Raji (cell line): Measurements from ENCODE around the gene H2AZ1.
A peak's percentile ranks its signal among the peaks of the same experiment; 100 is the strongest.

Experiments used
- POLR2A ChIP-seq: IDR thresholded peaks from 2 replicates; pipeline ENCODE4 v1.6.1; 2011; ENCODE audit warnings: low read depth, low read length, control low read depth; ENCODE audit not compliant: insufficient read depth

Gene H2AZ1

DNA sequence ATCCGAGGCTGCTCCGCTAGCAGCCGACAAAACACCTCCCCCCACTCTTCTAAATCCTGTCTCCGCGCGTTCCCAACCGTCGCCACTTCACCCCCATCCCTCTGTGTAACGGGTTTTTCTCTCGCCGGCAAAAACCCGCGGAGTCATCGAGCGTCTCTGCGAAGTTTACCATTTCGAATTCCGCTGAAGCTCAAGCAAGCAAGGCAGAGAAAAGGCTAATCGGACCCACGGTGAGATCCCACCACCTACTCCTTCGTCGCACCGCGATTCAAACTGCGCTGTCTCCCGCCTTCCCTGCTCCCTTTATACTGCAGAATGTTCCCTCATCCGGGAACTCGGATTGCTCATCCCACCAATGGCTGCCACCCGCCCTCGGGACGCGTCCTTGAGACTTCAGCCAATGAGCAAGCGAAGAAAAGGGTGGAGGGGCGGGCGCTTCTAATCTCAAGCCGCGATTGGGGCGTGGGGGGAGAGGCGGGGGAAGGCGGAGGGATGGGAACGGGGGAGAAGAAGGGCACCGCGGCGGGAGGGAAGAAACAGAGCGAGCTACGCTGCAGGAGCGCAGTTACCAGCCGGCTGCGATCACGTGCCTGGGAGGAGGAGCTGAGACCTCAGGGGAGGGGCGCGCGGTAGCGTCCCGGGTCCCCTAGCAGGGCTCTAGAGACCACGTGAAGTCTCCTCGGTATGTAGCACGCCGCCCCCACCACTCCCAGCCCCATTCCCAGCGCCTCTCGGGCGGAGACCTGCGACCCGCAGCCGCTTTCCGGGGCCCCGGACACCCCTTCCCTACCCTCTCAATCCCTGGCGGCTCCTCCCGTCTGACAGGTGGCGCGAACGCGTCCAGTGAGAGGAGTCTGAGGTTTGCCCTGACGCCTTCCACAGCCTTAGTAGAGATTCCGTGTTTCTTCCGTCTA is at the start of gene H2AZ1:
TSS of gene H2AZ1 (minus strand) at position 277 of the 914 bp plus-strand sequence. CDS start at position 172, 105 bp downstream.
- peak; percentile 100 for TF ChIP-seq POLR2A

- no peak for TF ChIP-seq POLR2A
Measured at GRCh38 chr4:99998062-99998867, 48.2 kb upstream of the H2AZ1 start.

DNA sequence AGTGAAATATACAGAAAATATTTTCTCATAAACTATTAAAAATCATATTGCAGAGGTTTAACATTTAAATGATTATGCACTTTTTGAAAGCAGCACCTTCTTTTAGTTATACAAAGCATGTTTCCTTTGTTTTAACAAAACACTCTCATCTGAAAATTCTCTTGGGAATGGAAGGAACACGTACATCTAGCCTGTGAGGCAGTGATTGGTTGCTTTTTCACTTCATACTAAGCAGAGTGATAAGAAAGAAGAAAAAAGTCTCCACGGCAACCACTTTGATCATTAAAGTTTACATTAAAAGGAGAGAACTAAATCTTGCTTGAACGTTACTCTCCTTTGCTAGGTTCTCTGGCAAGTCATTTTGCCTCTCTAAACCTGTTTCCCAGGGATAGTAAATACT is 41.7 kb upstream of the H2AZ1 start:
- TF ChIP-seq POLR2A = no peak

- TF ChIP-seq POLR2A = no peak
Measured at GRCh38 chr4:99987681-99988080, 37.6 kb upstream of the H2AZ1 start.

GRCh38 chr4:99986792-99987191 is 36.7 kb upstream of the H2AZ1 start:
- TF ChIP-seq POLR2A = no peak

DNA sequence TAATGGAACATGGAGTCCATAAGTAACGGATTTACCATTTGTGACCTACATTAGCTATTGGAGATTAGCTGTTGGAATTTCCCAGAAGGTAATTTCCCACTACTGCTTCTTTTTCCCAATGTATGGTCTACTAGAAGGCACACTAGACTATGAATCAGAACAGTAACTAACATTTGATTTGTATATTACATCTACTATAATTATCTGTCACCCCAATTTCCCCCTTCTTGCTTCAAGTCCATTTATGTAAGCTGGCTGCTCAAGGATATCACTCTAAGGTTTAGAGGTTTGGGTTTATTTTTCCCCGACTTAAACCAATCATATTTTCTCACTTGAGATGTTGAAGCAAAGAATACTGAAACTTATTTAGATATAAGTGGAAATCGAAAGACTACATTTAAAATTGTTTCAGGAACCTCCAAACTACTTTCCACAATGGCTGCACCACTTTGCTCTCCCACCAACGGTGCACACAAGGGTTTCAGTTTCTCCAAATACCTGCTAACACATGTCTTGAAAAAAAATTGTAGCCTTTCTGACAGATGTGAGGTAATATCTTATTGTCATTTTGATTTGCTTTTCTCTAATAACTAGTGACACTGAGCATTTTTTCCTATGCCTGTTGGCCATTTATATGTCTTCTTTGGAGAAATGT is 33.3 kb upstream of the H2AZ1 start:
- no peak for TF ChIP-seq POLR2A

DNA sequence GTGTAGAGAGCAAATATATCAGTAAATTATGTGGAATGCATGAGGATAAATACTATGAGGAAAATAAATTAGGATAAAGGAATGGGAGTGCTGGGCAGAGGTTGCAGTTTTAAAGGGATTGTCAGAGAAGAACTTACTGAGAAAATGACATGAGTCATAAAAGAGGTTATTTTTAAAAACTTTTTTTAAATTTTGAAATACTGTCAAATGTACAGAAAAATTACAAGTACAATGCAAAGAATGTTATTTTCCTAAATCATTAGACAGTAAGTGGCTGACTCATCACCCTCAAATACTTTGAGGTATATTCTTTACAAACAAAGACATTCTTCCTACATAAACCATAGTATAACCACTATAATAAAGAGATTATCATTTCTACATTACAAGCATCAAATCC is 29.8 kb upstream of the H2AZ1 start:
- no peak for TF ChIP-seq POLR2A

GRCh38 chr4:99971453-99972111 is 21.5 kb upstream of the H2AZ1 start:
- no peak for TF ChIP-seq POLR2A

DNA sequence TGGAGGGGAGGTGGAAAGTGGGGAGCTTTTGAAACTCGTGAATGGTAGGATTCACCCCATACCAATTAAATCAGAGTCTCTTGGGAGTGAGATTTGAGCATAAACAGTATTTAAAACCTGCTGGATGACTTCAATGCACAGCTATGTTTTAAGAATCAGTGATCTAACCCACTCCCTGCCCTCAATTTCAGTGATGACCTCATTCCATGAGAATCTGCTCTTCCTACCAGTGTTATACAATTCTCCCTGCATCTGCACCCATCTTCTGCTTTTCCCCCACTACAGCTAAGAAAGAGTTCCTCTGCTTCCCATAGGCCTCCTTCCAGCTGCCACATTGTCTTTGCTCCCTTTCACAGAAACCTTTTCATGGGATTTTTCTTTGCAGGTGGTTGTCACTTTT is 18.3 kb upstream of the H2AZ1 start:
- TF ChIP-seq POLR2A = no peak

DNA sequence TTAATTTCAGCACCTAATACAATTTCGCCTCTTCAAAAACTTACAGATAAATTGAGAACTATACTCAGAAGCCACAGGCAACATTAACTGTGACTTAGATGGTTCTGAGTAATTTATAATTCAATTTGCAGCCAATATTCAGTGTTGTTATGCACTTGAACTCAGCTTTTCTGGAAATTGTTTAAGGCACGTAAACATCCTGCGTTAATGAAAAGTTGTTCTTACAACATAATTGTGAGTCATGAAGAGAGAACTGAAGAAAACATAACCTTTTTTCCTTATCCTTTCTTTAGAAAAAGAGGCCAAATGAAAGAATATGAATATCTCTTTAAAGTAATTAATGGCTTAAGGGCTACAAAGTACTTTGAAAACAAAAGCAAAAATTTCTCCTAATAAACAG is 16.6 kb upstream of the H2AZ1 start:
- TF ChIP-seq POLR2A = no peak

GRCh38 chr4:99965674-99966350 is 15.7 kb upstream of the H2AZ1 start:
- no peak for TF ChIP-seq POLR2A

- no peak for TF ChIP-seq POLR2A
Measured at GRCh38 chr4:99965173-99965572, 15.1 kb upstream of the H2AZ1 start.

- no peak for TF ChIP-seq POLR2A
Measured at GRCh38 chr4:99961711-99962110, 11.6 kb upstream of the H2AZ1 start.

GRCh38 chr4:99960648-99961047 is 10.6 kb upstream of the H2AZ1 start:
- no peak for TF ChIP-seq POLR2A
